ENCODE measurements around the gene NCAM2. TPM values are rescaled to one million over a fixed set of nuclear protein-coding genes. Genes with fewer than 3 reads are reported as not detected.

NCAM2 gene
- total and polyA plus RNA-seq, 2 of the 8 experiments (the other 6 are each of a cell fraction or from before 2014, with no cell fraction given) = 0.14 to 1.1 TPM

DNA sequence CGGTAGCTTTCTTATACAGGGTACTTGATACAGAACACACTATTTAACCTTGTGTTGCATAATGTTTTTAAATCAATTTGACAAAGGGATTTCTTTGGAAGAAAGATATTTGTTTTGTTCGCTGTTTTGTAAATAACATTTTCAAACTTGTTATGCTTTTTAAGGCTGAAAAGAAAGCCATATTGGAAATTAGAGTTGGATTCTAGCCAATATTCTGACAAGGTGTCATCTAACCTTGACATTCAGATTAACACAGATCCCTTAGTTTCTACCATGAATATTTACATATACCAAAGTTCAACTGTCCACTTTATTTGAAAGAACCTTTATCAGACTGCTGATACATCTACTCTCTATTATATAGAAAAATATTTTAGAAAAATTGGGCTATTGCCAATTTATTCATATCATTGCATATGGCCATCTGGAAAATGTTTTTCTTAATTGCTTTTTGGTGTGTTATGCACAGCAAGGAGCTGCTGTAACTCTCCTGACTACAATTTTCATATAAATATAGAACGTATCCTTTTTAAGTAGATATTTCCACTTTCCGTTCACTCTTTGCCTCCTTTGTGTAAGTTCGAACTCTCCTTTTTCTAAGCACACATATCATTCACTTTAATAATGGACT, 206.3 kb downstream of the NCAM2 start:
- FAIRE-seq = no peak
- H3K9me3 ChIP-seq (ENCODE audit: insufficient read depth in 2 of 2, low read depth in 1 of 2, low read length in 1 of 2) = no peaks in the 10 kb centered on the region

More for the DNA sequence above, 206.3 kb downstream of the NCAM2 start:
- ChIA-PET POLR2A (ENCODE audit: partially characterized antibody) (no interaction called here), CTCF (ENCODE audit: partially characterized antibody) (no interaction called here)
- no peak overlapping the region for H3K9ac ChIP-seq (replicated peaks in 1 of 4; ENCODE audit: extremely low read depth in 1 of 4, low read depth in 3 of 4, low read length in 3 of 4)
- H3K23me2 ChIP-seq (ENCODE audit: low read depth, low read length) = no peaks in the 10 kb centered on the region
- H3K23ac ChIP-seq (ENCODE audit: insufficient read length) = no peak overlapping the region
- no peaks in the 10 kb centered on the region for H3K36me3 ChIP-seq (ENCODE audit: control insufficient read depth in 2 of 4, insufficient read depth in 4 of 4, low read length in 3 of 4)
- H2BK120ac ChIP-seq (replicated peaks; ENCODE audit: low read depth, low read length) = no peak overlapping the region
- H2AK5ac ChIP-seq (ENCODE audit: low read depth, low read length) = no peak overlapping the region
- WGBS, 2 experiments (ENCODE audit: extremely low coverage in 1 of 2, insufficient coverage in 1 of 2, insufficient read length in 1 of 2, insufficient replicate concordance in 2 of 2, low coverage in 1 of 2, low lambda C conversion rate in 2 of 2, missing lambda C conversion rate in 1 of 2) = 76% methylated on average over 5 of the region's 5 CpGs; no CpG with 5 or more reads in 1 of the 2 experiments
- no peaks in the 10 kb centered on the region for H3K79me1 ChIP-seq (ENCODE audit: low read depth, low read length)
- H3K4me2 ChIP-seq (ENCODE audit: insufficient read depth in 1 of 2, low read depth in 2 of 2, low read length in 2 of 2) = no peak overlapping the region
- H2BK5ac ChIP-seq (ENCODE audit: low read depth, low read length) = no peak overlapping the region
- H3K79me2 ChIP-seq (ENCODE audit: control insufficient read depth in 1 of 2, insufficient read depth in 2 of 2, low read length in 2 of 2) = no peaks in the 10 kb centered on the region
- H3K14ac ChIP-seq (ENCODE audit: insufficient read length) = no peak overlapping the region
- H4K5ac ChIP-seq (ENCODE audit: insufficient read length, low read depth, low read length) = no peak overlapping the region
- no peaks in the 10 kb centered on the region for H4K20me1 ChIP-seq (replicated peaks in 1 of 2; ENCODE audit: control insufficient read depth in 1 of 2, insufficient read depth in 2 of 2, low read length in 2 of 2)
- no peak for DNase-seq (ENCODE audit: low read depth in 1 of 2, low spot score in 2 of 2)
- no peak overlapping the region for H3K4ac ChIP-seq (replicated peaks; ENCODE audit: insufficient read length, low read depth, low read length)
- H3K27me3 ChIP-seq (replicated peaks in 1 of 4; ENCODE audit: control insufficient read depth in 3 of 4, extremely low read depth in 1 of 4, insufficient read depth in 3 of 4, low read length in 3 of 4) = no peaks in the 10 kb centered on the region
- H3K27ac ChIP-seq (ENCODE audit: low read depth, low read length) = no peak overlapping the region
- H2BK20ac ChIP-seq (ENCODE audit: low read length) = no peak overlapping the region
- no peak overlapping the region for H3K18ac ChIP-seq (ENCODE audit: extremely low read depth, low read length)
- H3K56ac ChIP-seq (replicated peaks; ENCODE audit: insufficient read length, low read depth, low read length) = no peak overlapping the region
- no peak overlapping the region for H2BK12ac ChIP-seq (ENCODE audit: low read depth, low read length)
- H4K91ac ChIP-seq (replicated peaks; ENCODE audit: insufficient read length, low read length) = no peak overlapping the region
- no peak overlapping the region for H4K8ac ChIP-seq (ENCODE audit: extremely low read depth, insufficient read depth, low read length)
- TF ChIP-seq BCL11A (IDR thresholded peaks at IDR 0.05; ENCODE audit: low read depth in 2 of 2, low read length in 2 of 2) (no peak), CHD2 (IDR thresholded peaks at IDR 0.05; ENCODE audit: low read length) (no peak), SRF (IDR thresholded peaks at IDR 0.05; ENCODE audit: low read depth, low read length) (no peak), KDM5A (IDR thresholded peaks at IDR 0.05; ENCODE audit: low read length) (no peak), RBBP5 (IDR thresholded peaks at IDR 0.05; ENCODE audit: borderline replicate concordance, low read depth, low read length) (no peak), NANOG (IDR thresholded peaks at IDR 0.05; ENCODE audit: insufficient read depth, low read depth, low read length, poor library complexity, severe bottlenecking) (no peak), SP1 (IDR thresholded peaks at IDR 0.05; ENCODE audit: low read depth, low read length) (no peak)
- TF ChIP-seq, protein P1, sequence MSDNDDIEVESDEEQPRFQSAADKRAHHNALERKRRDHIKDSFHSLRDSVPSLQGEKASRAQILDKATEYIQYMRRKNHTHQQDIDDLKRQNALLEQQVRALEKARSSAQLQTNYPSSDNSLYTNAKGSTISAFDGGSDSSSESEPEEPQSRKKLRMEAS (IDR thresholded peaks at IDR 0.05) = no peak
- no peak overlapping the region for H2BK15ac ChIP-seq (ENCODE audit: low read length)
- H2AFZ ChIP-seq (ENCODE audit: low read length) = no peak overlapping the region
- no peaks in the 10 kb centered on the region for H3K4me1 ChIP-seq (replicated peaks in 1 of 4; ENCODE audit: control insufficient read depth in 3 of 4, insufficient read depth in 4 of 4, low read length in 3 of 4)
- no peak overlapping the region for H3K4me3 ChIP-seq (ENCODE audit: extremely low read depth in 1 of 4, insufficient read depth in 2 of 4, low read depth in 3 of 4, low read length in 4 of 4)
